ENCODE results near the gene TRAM2.

TRAM2 gene

GRCh38 chr6:52522655-52523054, 54.2 kb downstream of the TRAM2 start:
- Mint-ChIP-seq H3K4me1 (peaks cover 33% of the 10 kb centered on the region), H3K27me3 (no peaks in the 10 kb centered on the region), H3K4me3 (no peak overlapping the region), H3K9me3 (no peaks in the 10 kb centered on the region), H3K36me3 (ENCODE audit: insufficient read depth) (peaks cover 5% of the 10 kb centered on the region), H3K27ac (ENCODE audit: low read depth) (peak overlapping the region; percentile 23)
- ATAC-seq (replicated peaks; ENCODE audit: extremely low read depth, poor library complexity, severe bottlenecking) (no peak), DNase-seq (ENCODE audit: low spot score in 2 of 2) (no peak)

GRCh38 chr6:52522151-52522626, 54.7 kb downstream of the TRAM2 start:
- peaks cover 5% of the 10 kb centered on the region for H3K36me3 Mint-ChIP-seq (ENCODE audit: insufficient read depth)
- no peak for DNase-seq (ENCODE audit: low spot score in 2 of 2)
- H3K27ac Mint-ChIP-seq (ENCODE audit: low read depth) = no peak overlapping the region
- no peak for ATAC-seq (replicated peaks; ENCODE audit: extremely low read depth, poor library complexity, severe bottlenecking)
- H3K27me3 Mint-ChIP-seq = no peaks in the 10 kb centered on the region
- H3K9me3 Mint-ChIP-seq = no peaks in the 10 kb centered on the region
- peaks cover 33% of the 10 kb centered on the region for H3K4me1 Mint-ChIP-seq
- H3K4me3 Mint-ChIP-seq = no peak overlapping the region

- H3K4me1 Mint-ChIP-seq = peaks cover 27% of the 10 kb centered on the region
- H3K27ac Mint-ChIP-seq (ENCODE audit: low read depth) = no peak overlapping the region
- no peaks in the 10 kb centered on the region for H3K9me3 Mint-ChIP-seq
- H3K4me3 Mint-ChIP-seq = no peak overlapping the region
- ATAC-seq (replicated peaks; ENCODE audit: extremely low read depth, poor library complexity, severe bottlenecking) = no peak
- H3K27me3 Mint-ChIP-seq = no peaks in the 10 kb centered on the region
- peaks cover 9% of the 10 kb centered on the region for H3K36me3 Mint-ChIP-seq (ENCODE audit: insufficient read depth)
- no peak for DNase-seq (ENCODE audit: low spot score in 2 of 2)
These were observed 57.2 kb downstream of the TRAM2 start for GRCh38 chr6:52519618-52520017.

- H3K36me3 Mint-ChIP-seq (ENCODE audit: insufficient read depth) = peaks cover 13% of the 10 kb centered on the region
- H3K27ac Mint-ChIP-seq (ENCODE audit: low read depth) = no peak overlapping the region
- no peak overlapping the region for H3K4me3 Mint-ChIP-seq
- peaks cover 19% of the 10 kb centered on the region for H3K4me1 Mint-ChIP-seq
- no peaks in the 10 kb centered on the region for H3K27me3 Mint-ChIP-seq
- H3K9me3 Mint-ChIP-seq = no peaks in the 10 kb centered on the region
- ATAC-seq (replicated peaks; ENCODE audit: extremely low read depth, poor library complexity, severe bottlenecking) = no peak
- DNase-seq (ENCODE audit: low spot score in 2 of 2) = no peak
These were observed 58.4 kb downstream of the TRAM2 start for GRCh38 chr6:52518279-52518945.

GRCh38 chr6:52517502-52518278, 59.2 kb downstream of the TRAM2 start:
- Mint-ChIP-seq H3K27ac (ENCODE audit: low read depth) (no peak overlapping the region), H3K4me1 (peaks cover 15% of the 10 kb centered on the region), H3K9me3 (no peaks in the 10 kb centered on the region), H3K27me3 (no peaks in the 10 kb centered on the region), H3K36me3 (ENCODE audit: insufficient read depth) (peaks cover 10% of the 10 kb centered on the region), H3K4me3 (no peak overlapping the region)
- no peak for DNase-seq (ENCODE audit: low spot score in 2 of 2)
- no peak for ATAC-seq (replicated peaks; ENCODE audit: extremely low read depth, poor library complexity, severe bottlenecking)

GRCh38 chr6:52516943-52517342, 59.9 kb downstream of the TRAM2 start:
- no peak overlapping the region for H3K4me3 Mint-ChIP-seq
- peaks cover 10% of the 10 kb centered on the region for H3K36me3 Mint-ChIP-seq (ENCODE audit: insufficient read depth)
- H3K27ac Mint-ChIP-seq (ENCODE audit: low read depth) = no peak overlapping the region
- peaks cover 14% of the 10 kb centered on the region for H3K4me1 Mint-ChIP-seq
- DNase-seq (ENCODE audit: low spot score in 2 of 2) (no peak), ATAC-seq (replicated peaks; ENCODE audit: extremely low read depth, poor library complexity, severe bottlenecking) (no peak)
- no peaks in the 10 kb centered on the region for H3K27me3 Mint-ChIP-seq
- no peaks in the 10 kb centered on the region for H3K9me3 Mint-ChIP-seq

GRCh38 chr6:52516269-52516668, 60.6 kb downstream of the TRAM2 start:
- Mint-ChIP-seq H3K27me3 (no peaks in the 10 kb centered on the region), H3K36me3 (ENCODE audit: insufficient read depth) (peaks cover 12% of the 10 kb centered on the region), H3K4me3 (no peak overlapping the region), H3K27ac (ENCODE audit: low read depth) (no peak overlapping the region), H3K9me3 (no peaks in the 10 kb centered on the region), H3K4me1 (peaks cover 14% of the 10 kb centered on the region)
- no peak for DNase-seq (ENCODE audit: low spot score in 2 of 2)
- ATAC-seq (replicated peaks; ENCODE audit: extremely low read depth, poor library complexity, severe bottlenecking) = no peak

GRCh38 chr6:52515219-52515960, 61.5 kb downstream of the TRAM2 start:
- H3K9me3 Mint-ChIP-seq = no peaks in the 10 kb centered on the region
- peaks cover 14% of the 10 kb centered on the region for H3K4me1 Mint-ChIP-seq
- H3K27ac Mint-ChIP-seq (ENCODE audit: low read depth) = no peak overlapping the region
- peaks cover 12% of the 10 kb centered on the region for H3K36me3 Mint-ChIP-seq (ENCODE audit: insufficient read depth)
- ATAC-seq (replicated peaks; ENCODE audit: extremely low read depth, poor library complexity, severe bottlenecking) = no peak
- no peaks in the 10 kb centered on the region for H3K27me3 Mint-ChIP-seq
- DNase-seq (ENCODE audit: low spot score in 2 of 2) = no peak
- no peak overlapping the region for H3K4me3 Mint-ChIP-seq

- DNase-seq (ENCODE audit: low spot score in 2 of 2) = no peak
- H3K27me3 Mint-ChIP-seq = no peaks in the 10 kb centered on the region
These were observed 62.3 kb downstream of the TRAM2 start for GRCh38 chr6:52514514-52514913.

GRCh38 chr6:52513896-52514295, 63.0 kb downstream of the TRAM2 start:
- H3K27ac Mint-ChIP-seq (ENCODE audit: low read depth) = no peak overlapping the region
- H3K4me3 Mint-ChIP-seq = no peak overlapping the region
- DNase-seq (ENCODE audit: low spot score in 2 of 2) (no peak), ATAC-seq (replicated peaks; ENCODE audit: extremely low read depth, poor library complexity, severe bottlenecking) (no peak)
- H3K9me3 Mint-ChIP-seq = no peaks in the 10 kb centered on the region
- H3K27me3 Mint-ChIP-seq = no peaks in the 10 kb centered on the region
- H3K4me1 Mint-ChIP-seq = peaks cover 10% of the 10 kb centered on the region
- peaks cover 13% of the 10 kb centered on the region for H3K36me3 Mint-ChIP-seq (ENCODE audit: insufficient read depth)

More at GRCh38 chr6:52514514-52514913, 62.3 kb downstream of the TRAM2 start:
- Mint-ChIP-seq H3K4me1 (peaks cover 14% of the 10 kb centered on the region), H3K4me3 (no peak overlapping the region), H3K9me3 (no peaks in the 10 kb centered on the region), H3K36me3 (ENCODE audit: insufficient read depth) (peaks cover 12% of the 10 kb centered on the region), H3K27ac (ENCODE audit: low read depth) (no peak overlapping the region)
- no peak for ATAC-seq (replicated peaks; ENCODE audit: extremely low read depth, poor library complexity, severe bottlenecking)

- no peak overlapping the region for H3K4me3 Mint-ChIP-seq
- H3K36me3 Mint-ChIP-seq (ENCODE audit: insufficient read depth) = peaks cover 16% of the 10 kb centered on the region
- no peak for ATAC-seq (replicated peaks; ENCODE audit: extremely low read depth, poor library complexity, severe bottlenecking)
- H3K9me3 Mint-ChIP-seq = no peaks in the 10 kb centered on the region
- peak overlapping the region; percentile 61 for H3K27ac Mint-ChIP-seq (ENCODE audit: low read depth)
- DNase-seq (ENCODE audit: low spot score in 2 of 2) = no peak
- H3K4me1 Mint-ChIP-seq = peaks cover 8% of the 10 kb centered on the region
- no peaks in the 10 kb centered on the region for H3K27me3 Mint-ChIP-seq
These were observed 63.4 kb downstream of the TRAM2 start for GRCh38 chr6:52513464-52513863.

- peaks cover 19% of the 10 kb centered on the region for H3K36me3 Mint-ChIP-seq (ENCODE audit: insufficient read depth)
- H3K4me3 Mint-ChIP-seq = no peak overlapping the region
- H3K4me1 Mint-ChIP-seq = no peaks in the 10 kb centered on the region
- DNase-seq (ENCODE audit: low spot score in 2 of 2) (no peak), ATAC-seq (replicated peaks; ENCODE audit: extremely low read depth, poor library complexity, severe bottlenecking) (no peak)
- H3K9me3 Mint-ChIP-seq = no peaks in the 10 kb centered on the region
- H3K27ac Mint-ChIP-seq (ENCODE audit: low read depth) = no peak overlapping the region
- no peaks in the 10 kb centered on the region for H3K27me3 Mint-ChIP-seq
These were observed 64.7 kb downstream of the TRAM2 start for GRCh38 chr6:52512199-52512598.

Data from central memory CD8-positive, alpha-beta T cell (primary cell).